COLO668 (cell line): ENCODE results near the gene PTPDC1.
A peak's percentile ranks its signal among the peaks of the same experiment; 100 is the strongest.

Source experiments
- DNase-seq: peaks from one replicate; lab custom pipeline; 2025; ENCODE audit not compliant: unreplicated experiment; lab: John Stamatoyannopoulos, UW

PTPDC1 gene

GRCh38 chr9:94140418-94140780, 56.1 kb downstream of the PTPDC1 start:
- DNase-seq = no peak

GRCh38 chr9:94140791-94141790, 56.8 kb downstream of the PTPDC1 start:
- no peak for DNase-seq

DNA sequence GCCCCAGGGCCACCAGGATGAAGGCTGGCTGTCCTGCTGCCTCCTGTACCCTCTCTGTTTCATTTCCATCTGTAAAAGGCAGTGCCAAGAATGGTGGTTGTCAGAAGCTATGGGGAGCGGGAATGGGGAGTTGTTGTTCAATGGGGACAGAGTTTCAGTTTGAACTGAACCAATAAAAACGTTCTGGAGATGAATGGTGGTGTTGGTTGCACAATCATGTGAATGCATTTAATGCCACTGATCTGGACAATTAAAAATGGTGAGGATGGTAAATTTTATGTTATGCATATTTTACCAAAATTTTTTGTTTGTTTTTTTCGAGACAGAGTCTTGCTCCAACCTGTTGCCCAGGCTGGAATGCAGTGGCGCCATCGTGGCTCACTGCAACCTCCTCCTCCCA, 58.1 kb downstream of the PTPDC1 start:
- no peak for DNase-seq

GRCh38 chr9:94144394-94144793, 60.1 kb downstream of the PTPDC1 start:
- DNase-seq = no peak

- DNase-seq = no peak
Observed at GRCh38 chr9:94145640-94146039, 61.4 kb downstream of the PTPDC1 start.

- DNase-seq = no peak
Observed at GRCh38 chr9:94147776-94148175, 63.5 kb downstream of the PTPDC1 start.

GRCh38 chr9:94148419-94148818, 64.2 kb downstream of the PTPDC1 start:
- DNase-seq = no peak

DNA sequence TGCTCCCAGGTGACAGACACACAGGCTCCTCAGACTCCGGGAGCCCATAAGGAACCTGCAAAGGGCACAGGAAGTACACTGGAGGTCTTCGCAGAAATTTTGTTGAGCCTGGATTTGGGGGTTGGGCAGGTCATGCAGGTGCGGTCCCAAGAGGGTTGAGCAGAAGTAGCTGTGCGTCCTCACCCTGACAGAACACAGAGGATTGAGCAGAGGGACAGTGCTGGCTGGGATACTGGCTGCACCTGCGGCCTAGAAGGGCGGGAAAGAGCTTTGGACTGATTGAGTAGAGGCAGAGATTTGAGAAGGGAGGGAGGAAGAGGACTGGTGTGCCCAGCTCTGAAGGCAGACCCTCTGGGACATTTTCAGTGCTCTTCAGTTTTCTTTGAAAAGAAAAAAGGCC, 65.4 kb downstream of the PTPDC1 start:
- DNase-seq = no peak

DNA sequence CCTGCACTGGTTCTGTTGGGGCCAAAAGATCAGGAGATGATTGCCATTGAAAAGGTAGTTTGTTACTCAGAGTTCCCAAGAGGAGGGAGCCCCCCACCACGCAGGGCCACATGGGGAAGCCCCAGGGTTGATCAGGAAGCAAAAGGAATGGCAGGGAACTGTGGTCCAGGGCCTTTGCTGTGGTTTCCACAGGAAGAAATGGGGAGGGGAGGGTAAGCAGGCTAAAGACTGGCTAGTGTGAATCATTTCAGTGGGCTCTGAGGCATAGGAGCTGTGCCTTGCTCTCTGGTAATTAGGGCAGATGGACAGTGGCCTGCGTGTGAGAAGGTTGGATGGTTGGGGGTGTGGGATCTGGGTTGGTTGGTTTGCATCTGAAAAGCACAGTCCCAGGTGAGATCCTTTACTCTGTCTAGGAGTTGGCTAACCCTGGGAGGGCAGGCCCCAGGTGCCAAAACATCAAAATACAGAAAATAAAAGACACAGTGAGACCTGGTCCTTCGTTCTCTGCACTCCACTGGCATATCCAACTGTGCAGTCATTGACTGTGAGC, 66.1 kb downstream of the PTPDC1 start:
- no peak for DNase-seq

DNA sequence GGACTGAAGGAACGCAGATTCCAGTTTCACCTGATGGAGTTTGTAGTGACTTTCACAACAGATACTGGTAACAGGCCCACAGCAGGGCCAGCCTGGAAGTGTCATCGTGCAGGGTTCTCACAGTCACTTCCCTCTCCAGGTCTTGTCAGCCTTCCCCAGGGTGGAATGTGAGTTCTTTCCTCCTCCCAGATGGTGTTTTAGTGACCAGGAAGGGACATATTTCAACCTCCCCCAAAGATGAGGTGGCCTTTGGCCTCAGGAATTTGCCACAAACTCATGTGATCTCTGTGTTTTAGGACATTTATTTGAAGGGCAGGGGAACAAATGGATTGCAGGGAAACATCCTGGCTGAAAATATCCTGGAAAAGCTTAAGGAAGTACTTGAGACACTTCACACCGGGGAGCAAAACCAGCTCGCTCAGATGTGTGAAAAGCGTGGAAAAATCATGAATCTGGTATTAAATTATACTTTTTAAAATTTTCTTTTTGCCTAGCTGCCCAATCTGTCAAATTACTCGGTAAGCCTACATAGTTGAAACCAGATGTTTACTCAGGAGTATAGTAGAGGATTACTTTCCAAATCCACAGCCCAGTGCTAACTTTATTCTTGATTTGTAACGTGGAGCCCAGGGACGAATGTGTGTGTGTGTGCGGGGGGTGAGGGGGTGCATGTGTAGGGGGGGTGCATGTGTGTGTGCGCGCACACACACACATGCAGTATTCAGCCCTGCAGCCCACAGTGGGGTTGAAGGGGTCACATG, 66.8 kb downstream of the PTPDC1 start:
- no peak for DNase-seq

- no peak for DNase-seq
Observed at GRCh38 chr9:94153905-94154304, 69.6 kb downstream of the PTPDC1 start.

- DNase-seq = no peak
Observed at GRCh38 chr9:94156348-94157049, 72.2 kb downstream of the PTPDC1 start.

DNA sequence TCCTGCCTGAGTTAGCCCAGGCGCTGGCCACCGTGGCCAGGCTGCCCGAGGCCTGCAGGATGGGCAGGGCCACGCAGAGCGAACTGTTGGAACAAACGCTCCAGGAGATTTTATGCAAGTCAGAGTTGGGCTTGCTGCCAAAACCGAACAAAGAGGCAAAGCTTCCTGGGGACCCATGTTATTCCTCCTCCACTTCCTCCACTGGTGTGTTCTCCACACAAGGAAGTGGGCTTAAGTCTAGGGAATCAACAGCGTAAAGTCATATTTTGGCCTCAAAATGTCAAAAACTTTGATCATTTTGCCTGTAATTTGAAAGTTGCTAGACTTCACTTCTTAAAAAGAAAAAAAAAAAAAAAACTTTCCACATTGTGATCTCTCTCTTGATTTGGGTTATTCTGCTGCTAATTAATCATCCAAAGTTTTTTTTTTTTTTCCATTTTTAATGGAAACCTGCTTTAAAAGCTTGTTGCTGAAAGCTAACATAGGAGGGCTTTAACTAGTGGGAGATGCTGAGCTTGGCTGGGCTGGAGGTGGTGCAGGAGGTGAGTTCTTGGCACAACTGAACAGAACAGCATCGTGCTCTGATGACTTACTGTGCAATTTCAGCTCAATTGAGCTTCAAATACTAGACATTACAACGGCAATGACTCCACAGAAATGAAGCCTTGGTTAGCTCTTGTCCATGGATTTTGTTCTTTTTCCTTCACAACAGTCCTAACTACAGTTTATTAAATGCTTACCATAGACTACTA, 73.0 kb downstream of the PTPDC1 start:
- DNase-seq = peak; percentile 88
